Gastrocnemius medialis (tissue), 4 donors: ENCODE measurements around the gene RETREG3. TPM values are rescaled to one million over a fixed set of nuclear protein-coding genes. Genes with fewer than 3 reads are reported as not detected.
"Not testable (repeated sequence)": the region's sequence is repeated elsewhere in the genome, so short reads cannot be mapped to it uniquely, and the experiment has no call there.

Experiments
- ATAC-seq, 2 donors: fragments of 150-250 bp; one replicate each; pipeline ENCODE4 v1.9.1; 2016
- DNase-seq, 2 donors: peaks; one replicate each; pipeline ENCODE4 v3.0.0-alpha.2; 2019
- H3K27ac ChIP-seq, 4 donors: fragments of 200-600 bp; sonication (generic); 1 replicate in 1 of 4; 2 replicates in 3 of 4; pipeline ENCODE4 v1.5.1; 2016 to 2018; ENCODE audit warnings: mild to moderate bottlenecking in 2 of 4, moderate library complexity in 1 of 4
- H3K27me3 ChIP-seq, 3 donors: fragments of 200-600 bp; sonication (generic) in 2 of 3; 1 replicate in 1 of 3; 2 replicates in 2 of 3; pipeline versions ENCODE4 v1.5.1 to v1.6.0; 2016 to 2019; ENCODE audit warnings: mild to moderate bottlenecking in 1 of 3, moderate library complexity in 1 of 3
- H3K36me3 ChIP-seq, 2 donors: fragments of 200-600 bp; sonication (generic) in 1 of 2; one replicate each; pipeline ENCODE4 v1.5.1; 2017 to 2018
- H3K4me1 ChIP-seq, 2 donors: fragments of 200-600 bp; sonication (generic) in 1 of 2; one replicate each; pipeline ENCODE4 v1.5.1; 2016 to 2017; ENCODE audit warnings: mild to moderate bottlenecking in 2 of 2
- H3K4me3 ChIP-seq, 4 donors: fragments of 200-600 bp; sonication (generic) in 3 of 4; 1 replicate in 1 of 4; 2 replicates in 3 of 4; pipeline ENCODE4 v1.5.1; 2016 to 2019; ENCODE audit warnings: mild to moderate bottlenecking in 2 of 4
- H3K9me3 ChIP-seq, 3 donors: fragments of 200-600 bp; sonication (generic) in 2 of 3; 1 replicate in 1 of 3; 2 replicates in 2 of 3; pipeline ENCODE4 v1.5.1; 2016 to 2019
- CTCF ChIP-seq, 5 experiments: fragments of 450-650 bp in 3 of 5; fragments of 200-600 bp in 2 of 5; sonication (generic) in 2 of 5; IDR thresholded peaks in 4 of 5; conservative IDR thresholded peaks in 1 of 5; 1 replicate in 4 of 5; 2 replicates in 1 of 5; pipeline ENCODE4 v1.5.1; 2016 to 2019; ENCODE audit warnings: antibody characterized with exemption in 5 of 5, mild to moderate bottlenecking in 3 of 5, moderate library complexity in 3 of 5
- POLR2A ChIP-seq, 2 donors: fragments of 450-650 bp; IDR thresholded peaks; one replicate each; pipeline ENCODE4 v1.6.1; 2017; ENCODE audit warnings: antibody characterized with exemption in 2 of 2, mild to moderate bottlenecking in 2 of 2, moderate library complexity in 2 of 2
- in situ Hi-C, 4 donors: fragments of 200-750 bp; cut with MboI; loops; one replicate each; pipeline versions ENCODE4 v1.15.0 to v1.8.0; 2017; ENCODE audit warnings: low sequenced_read_pairs in 4 of 4
- intact Hi-C: fragments of 100-400 bp; cut with DNase I; formaldehyde crosslinking; loops from one replicate; pipeline ENCODE4 v1.15.1; 2023; ENCODE audit warnings: low total_unique reads
- total RNA-seq, 4 donors: library from RNA; depleted of rRNA; stranded (reverse); fragments of >200 nt; gene quantifications; one replicate each; pipeline versions ENCODE4 v1.1.0 to v1.2.3, GENCODE V29; 2016

RETREG3 gene
- total RNA-seq, 4 donors from 2014 or later = 50.7 to 65.5 (median 60.5) TPM

GRCh38 chr17:42623732-42624596 is 14.8 kb upstream of the RETREG3 start:
- no peak for TF ChIP-seq POLR2A (IDR thresholded peaks at IDR 0.05)
- no peak for TF ChIP-seq CTCF (IDR thresholded peaks at IDR 0.05 in 4 of 5, conservative IDR thresholded peaks at IDR 0.05 in 1 of 5)
- DNase-seq (peak; percentile 71 to 82), ATAC-seq (peak; percentile 94 to 95)
- Histone ChIP-seq H3K27ac (peak overlapping the region; percentile 67 to 81 (median 76)), H3K9me3 (no peaks in the 10 kb centered on the region), H3K4me1 (peaks cover 8 to 14% of the 10 kb centered on the region in 2 donors), H3K36me3 (no peaks in the 10 kb centered on the region), H3K27me3 (no peaks in the 10 kb centered on the region), H3K4me3 (no peak overlapping the region)
- intact Hi-C loops = no loop called here
- in situ Hi-C loops = no loop called here

GRCh38 chr17:42623271-42623670 is 14.1 kb upstream of the RETREG3 start:
- in situ Hi-C loops (no loop called here), intact Hi-C loops (no loop called here)
- no peak for ATAC-seq
- no peak for DNase-seq
- no peak for TF ChIP-seq CTCF (IDR thresholded peaks at IDR 0.05 in 4 of 5, conservative IDR thresholded peaks at IDR 0.05 in 1 of 5)
- TF ChIP-seq POLR2A (IDR thresholded peaks at IDR 0.05) = no peak
- H3K36me3 ChIP-seq = no peaks in the 10 kb centered on the region
- H3K27ac ChIP-seq = peak overlapping the region; percentile 67 to 81 (median 76)
- no peaks in the 10 kb centered on the region for H3K9me3 ChIP-seq
- peaks cover 13 to 16% of the 10 kb centered on the region in 2 donors for H3K4me1 ChIP-seq
- H3K4me3 ChIP-seq = no peak overlapping the region
- H3K27me3 ChIP-seq = no peaks in the 10 kb centered on the region

- not testable (repeated sequence) for ATAC-seq
These were observed 12.8 kb upstream of the RETREG3 start for GRCh38 chr17:42621987-42622386.

GRCh38 chr17:42618442-42619150 is 9.4 kb upstream of the RETREG3 start:
- ATAC-seq = peak; percentile 97

More at GRCh38 chr17:42621987-42622386, 12.8 kb upstream of the RETREG3 start:
- H3K36me3 ChIP-seq, H3K4me3 ChIP-seq, DNase-seq, H3K9me3 ChIP-seq, intact Hi-C loops, in situ Hi-C loops, H3K27me3 ChIP-seq: not testable (repeated sequence)
- Histone ChIP-seq H3K27ac (peak overlapping the region in 3 of 4 donors; percentile 5 to 80 (median 29)), H3K4me1 (peaks cover 26 to 27% of the 10 kb centered on the region in 2 donors)

More at GRCh38 chr17:42618442-42619150, 9.4 kb upstream of the RETREG3 start:
- H3K27me3 ChIP-seq = no peaks in the 10 kb centered on the region
- H3K36me3 ChIP-seq = peaks cover 0 to 25% of the 10 kb centered on the region in 2 donors
- TF ChIP-seq POLR2A (IDR thresholded peaks at IDR 0.05) = peak in 1 of 2 donors; percentile 9
- TF ChIP-seq CTCF (IDR thresholded peaks at IDR 0.05 in 4 of 5, conservative IDR thresholded peaks at IDR 0.05 in 1 of 5) = peak; percentile 18 to 40 (median 24)
- H3K4me1 ChIP-seq = peaks cover 26 to 31% of the 10 kb centered on the region in 2 donors
- H3K4me3 ChIP-seq = peak overlapping the region in 3 of 4 donors; percentile 2 to 30 (median 29)
- intact Hi-C loops (loop anchor here (2.0 kb wide), 2 partner anchors 48 to 58 kb away; partner anchors contain the start of gene PLEKHH3), in situ Hi-C loops (loop anchor here in 2 of 4 donors (10.0 kb wide), 2 partner anchors 46 to 56 kb away; partner anchors contain the start of gene PLEKHH3 (in 1 of the 2))
- peak; percentile 92 to 97 for DNase-seq
- peak overlapping the region; percentile 86 to 97 (median 91) for H3K27ac ChIP-seq
- no peaks in the 10 kb centered on the region for H3K9me3 ChIP-seq
